GM12878 (cell line): ENCODE results near the gene BORCS5. TPM values are rescaled to one million over a fixed set of nuclear protein-coding genes. Genes with fewer than 3 reads are reported as not detected.

Source experiments
- MTA3 ChIP-seq: IDR thresholded peaks from 2 replicates; pipeline ENCODE4 v1.6.1; 2012; ENCODE audit warnings: low read length, inconsistent platforms, borderline replicate concordance
- RCOR1 ChIP-seq: conservative IDR thresholded peaks from 2 replicates; pipeline ENCODE4 v1.6.1; 2012; ENCODE audit warnings: low read depth, low read length, improper control_type of control experiment
- SRF ChIP-seq, 2 experiments: IDR thresholded peaks; 2 replicates each; pipeline ENCODE4 v1.6.1; 2011; ENCODE audit warnings: low read depth in 2 of 2, low read length in 2 of 2, mild to moderate bottlenecking in 1 of 2, moderate library complexity in 1 of 2
- STAT3 ChIP-seq: IDR thresholded peaks from 2 replicates; pipeline ENCODE4 v1.6.1; 2011; ENCODE audit warnings: low read depth, low read length, improper control_type of control experiment
- polyA plus RNA-seq, 11 experiments: library from polyadenylated mRNA; depleted of rRNA in 4 of 11; unstranded in 6 of 11; stranded (reverse) in 5 of 11; fragments of >200 nt; fragmentation: Nextera tagmentation in 4 of 11; fragmentation: Illumina TruSeq in 1 of 11; extraction: Ambion mirVana in 4 of 11; extraction: Trizol in 1 of 11; gene quantifications; 1 replicate in 1 of 11; 2 replicates in 10 of 11; pipeline versions ENCODE4 v1.2.1 to v1.2.3, GENCODE V29; 2011 to 2016; ENCODE audit warnings: inconsistent platforms in 2 of 11, missing spikeins in 2 of 11, low read depth in 1 of 11
- total RNA-seq, 4 experiments: library from RNA; depleted of rRNA in 3 of 4; stranded (reverse); fragments of >200 nt in 3 of 4; fragmentation: Illumina TruSeq in 1 of 4; extraction: Trizol in 1 of 4; gene quantifications; 2 replicates each; pipeline versions ENCODE4 v1.2.1 to v1.2.3, GENCODE V29; 2013 to 2021
- TF ChIP-seq, protein P1 (sequence below): fragments of 450-650 bp; IDR thresholded peaks from 2 replicates; pipeline ENCODE4 v1.6.1; 2018; ENCODE audit warnings: mild to moderate bottlenecking, low read depth, moderate library complexity; ENCODE audit not compliant: partially characterized antibody
- TF ChIP-seq, protein P2 (sequence below): fragments of 450-650 bp; IDR thresholded peaks from 2 replicates; pipeline ENCODE4 v1.6.1; 2017; ENCODE audit warnings: antibody characterized with exemption, mild to moderate bottlenecking, moderate library complexity
- TF ChIP-seq, protein P3 (sequence below): fragments of 450-650 bp; IDR thresholded peaks from 2 replicates; pipeline ENCODE4 v1.6.1; 2014; ENCODE audit warnings: mild to moderate bottlenecking

The BORCS5 gene
- total and polyA plus RNA-seq, 10 of the 15 experiments (the other 5 are each of a cell fraction or from before 2014, with no cell fraction given), result 1.4 to 39.7 (median 16.1) TPM

DNA sequence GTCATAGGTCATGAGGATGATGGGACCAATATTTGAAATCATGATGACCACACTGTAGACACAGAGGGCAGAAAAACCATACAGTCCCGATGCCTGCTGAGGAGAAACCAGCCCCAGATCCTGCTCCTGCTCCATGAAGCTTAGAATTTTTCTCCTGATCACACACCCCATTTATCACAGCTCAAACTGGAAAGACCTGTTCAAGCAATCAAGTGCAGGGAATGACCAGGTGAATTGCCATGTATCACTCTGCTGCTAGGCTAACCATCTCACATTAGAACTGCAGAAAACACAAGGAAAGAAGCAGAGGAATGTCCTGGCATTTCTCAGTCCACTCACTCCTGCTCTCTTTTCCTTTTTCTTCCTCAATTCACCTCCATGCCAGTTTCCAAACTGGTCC is 25.0 kb upstream of the BORCS5 start (continued):
- TF ChIP-seq, protein P1, sequence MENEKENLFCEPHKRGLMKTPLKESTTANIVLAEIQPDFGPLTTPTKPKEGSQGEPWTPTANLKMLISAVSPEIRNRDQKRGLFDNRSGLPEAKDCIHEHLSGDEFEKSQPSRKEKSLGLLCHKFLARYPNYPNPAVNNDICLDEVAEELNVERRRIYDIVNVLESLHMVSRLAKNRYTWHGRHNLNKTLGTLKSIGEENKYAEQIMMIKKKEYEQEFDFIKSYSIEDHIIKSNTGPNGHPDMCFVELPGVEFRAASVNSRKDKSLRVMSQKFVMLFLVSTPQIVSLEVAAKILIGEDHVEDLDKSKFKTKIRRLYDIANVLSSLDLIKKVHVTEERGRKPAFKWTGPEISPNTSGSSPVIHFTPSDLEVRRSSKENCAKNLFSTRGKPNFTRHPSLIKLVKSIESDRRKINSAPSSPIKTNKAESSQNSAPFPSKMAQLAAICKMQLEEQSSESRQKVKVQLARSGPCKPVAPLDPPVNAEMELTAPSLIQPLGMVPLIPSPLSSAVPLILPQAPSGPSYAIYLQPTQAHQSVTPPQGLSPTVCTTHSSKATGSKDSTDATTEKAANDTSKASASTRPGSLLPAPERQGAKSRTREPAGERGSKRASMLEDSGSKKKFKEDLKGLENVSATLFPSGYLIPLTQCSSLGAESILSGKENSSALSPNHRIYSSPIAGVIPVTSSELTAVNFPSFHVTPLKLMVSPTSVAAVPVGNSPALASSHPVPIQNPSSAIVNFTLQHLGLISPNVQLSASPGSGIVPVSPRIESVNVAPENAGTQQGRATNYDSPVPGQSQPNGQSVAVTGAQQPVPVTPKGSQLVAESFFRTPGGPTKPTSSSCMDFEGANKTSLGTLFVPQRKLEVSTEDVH, result no peak
- TF ChIP-seq SRF (IDR thresholded peaks at IDR 0.05; ENCODE audit: low read depth in 2 of 2, low read length in 2 of 2), result no peak
- no peak for TF ChIP-seq RCOR1
- no peak for TF ChIP-seq STAT3
- TF ChIP-seq MTA3, result no peak
- TF ChIP-seq, protein P2, sequence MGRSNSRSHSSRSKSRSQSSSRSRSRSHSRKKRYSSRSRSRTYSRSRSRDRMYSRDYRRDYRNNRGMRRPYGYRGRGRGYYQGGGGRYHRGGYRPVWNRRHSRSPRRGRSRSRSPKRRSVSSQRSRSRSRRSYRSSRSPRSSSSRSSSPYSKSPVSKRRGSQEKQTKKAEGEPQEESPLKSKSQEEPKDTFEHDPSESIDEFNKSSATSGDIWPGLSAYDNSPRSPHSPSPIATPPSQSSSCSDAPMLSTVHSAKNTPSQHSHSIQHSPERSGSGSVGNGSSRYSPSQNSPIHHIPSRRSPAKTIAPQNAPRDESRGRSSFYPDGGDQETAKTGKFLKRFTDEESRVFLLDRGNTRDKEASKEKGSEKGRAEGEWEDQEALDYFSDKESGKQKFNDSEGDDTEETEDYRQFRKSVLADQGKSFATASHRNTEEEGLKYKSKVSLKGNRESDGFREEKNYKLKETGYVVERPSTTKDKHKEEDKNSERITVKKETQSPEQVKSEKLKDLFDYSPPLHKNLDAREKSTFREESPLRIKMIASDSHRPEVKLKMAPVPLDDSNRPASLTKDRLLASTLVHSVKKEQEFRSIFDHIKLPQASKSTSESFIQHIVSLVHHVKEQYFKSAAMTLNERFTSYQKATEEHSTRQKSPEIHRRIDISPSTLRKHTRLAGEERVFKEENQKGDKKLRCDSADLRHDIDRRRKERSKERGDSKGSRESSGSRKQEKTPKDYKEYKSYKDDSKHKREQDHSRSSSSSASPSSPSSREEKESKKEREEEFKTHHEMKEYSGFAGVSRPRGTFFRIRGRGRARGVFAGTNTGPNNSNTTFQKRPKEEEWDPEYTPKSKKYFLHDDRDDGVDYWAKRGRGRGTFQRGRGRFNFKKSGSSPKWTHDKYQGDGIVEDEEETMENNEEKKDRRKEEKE, result no peak
- TF ChIP-seq, protein P3, sequence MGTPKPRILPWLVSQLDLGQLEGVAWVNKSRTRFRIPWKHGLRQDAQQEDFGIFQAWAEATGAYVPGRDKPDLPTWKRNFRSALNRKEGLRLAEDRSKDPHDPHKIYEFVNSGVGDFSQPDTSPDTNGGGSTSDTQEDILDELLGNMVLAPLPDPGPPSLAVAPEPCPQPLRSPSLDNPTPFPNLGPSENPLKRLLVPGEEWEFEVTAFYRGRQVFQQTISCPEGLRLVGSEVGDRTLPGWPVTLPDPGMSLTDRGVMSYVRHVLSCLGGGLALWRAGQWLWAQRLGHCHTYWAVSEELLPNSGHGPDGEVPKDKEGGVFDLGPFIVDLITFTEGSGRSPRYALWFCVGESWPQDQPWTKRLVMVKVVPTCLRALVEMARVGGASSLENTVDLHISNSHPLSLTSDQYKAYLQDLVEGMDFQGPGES, result no peak
- TF ChIP-seq, all 136 proteins: peak for 0
